NT2/D1 (cell line): ENCODE measurements around the gene BMX.

Source experiments
- SUZ12 ChIP-seq: IDR thresholded peaks from 2 replicates; pipeline ENCODE4 v1.6.1; 2011; ENCODE audit not compliant: insufficient read length, insufficient read depth; ENCODE audit errors: extremely low read depth
- ZNF274 ChIP-seq: IDR thresholded peaks from 2 replicates; pipeline ENCODE4 v1.6.1; 2011; ENCODE audit warnings: mild to moderate bottlenecking, low read depth, low read length

DNA sequence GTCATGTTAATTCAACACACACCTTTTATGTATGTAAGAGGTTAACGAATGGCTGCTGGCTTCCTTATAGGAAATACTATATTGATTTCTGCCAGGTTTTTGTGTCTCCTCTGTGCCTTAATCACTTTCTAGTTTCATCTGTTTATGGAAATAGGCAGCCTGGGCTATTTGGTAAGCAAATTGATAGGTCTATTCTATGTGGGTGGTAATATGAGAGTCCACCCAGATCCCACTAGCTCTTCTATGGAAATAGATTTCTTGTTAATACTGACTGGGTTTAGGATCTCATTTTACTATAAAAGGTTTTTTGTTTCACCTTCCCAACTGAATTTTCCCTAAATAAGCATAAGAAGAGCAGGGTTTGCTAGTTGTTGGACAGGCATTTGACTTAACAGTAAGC is 4.1 kb downstream of the BMX start:
- TF ChIP-seq ZNF274 = no peak
- no peak for TF ChIP-seq SUZ12
